ENCODE results near the gene ZBTB32. TPM values are rescaled to one million over a fixed set of nuclear protein-coding genes. Genes with fewer than 3 reads are reported as not detected.

The ZBTB32 gene
- total RNA-seq, 2 donors from 2014 or later, result not detected

- H3K36me3 ChIP-seq, result peaks cover 72% of the 10 kb centered on the region
- H3K27ac ChIP-seq, result no peak overlapping the region
- H3K4me3 ChIP-seq, result no peak overlapping the region
- ATAC-seq (ENCODE audit: insufficient number of reproducible peaks, low FRiP score, low read depth), result no peak
- no peak for TF ChIP-seq CTCF (IDR thresholded peaks at IDR 0.05)
- DNase-seq (ENCODE audit: low spot score), result no peak
- no peaks in the 10 kb centered on the region for H3K27me3 ChIP-seq (replicated peaks; ENCODE audit: insufficient read depth)
- no peaks in the 10 kb centered on the region for H3K4me1 ChIP-seq (ENCODE audit: control insufficient read depth in 1 of 2, low read depth in 2 of 2)
- no peaks in the 10 kb centered on the region for H3K9me3 ChIP-seq
Observed at GRCh38 chr19:35731779-35732405, 27.5 kb downstream of the ZBTB32 start.

- H3K9me3 ChIP-seq, result no peaks in the 10 kb centered on the region
- no peak for DNase-seq (ENCODE audit: low spot score)
- TF ChIP-seq CTCF (IDR thresholded peaks at IDR 0.05), result no peak
- H3K4me3 ChIP-seq, result no peak overlapping the region
- H3K27ac ChIP-seq, result no peak overlapping the region
- no peaks in the 10 kb centered on the region for H3K4me1 ChIP-seq (ENCODE audit: control insufficient read depth in 1 of 2, low read depth in 2 of 2)
- H3K36me3 ChIP-seq, result peaks cover 72% of the 10 kb centered on the region
- no peak for ATAC-seq (ENCODE audit: insufficient number of reproducible peaks, low FRiP score, low read depth)
- no peaks in the 10 kb centered on the region for H3K27me3 ChIP-seq (replicated peaks; ENCODE audit: insufficient read depth)
Observed at GRCh38 chr19:35732540-35733179, 28.3 kb downstream of the ZBTB32 start.

GRCh38 chr19:35733180-35734125, 29.1 kb downstream of the ZBTB32 start:
- H3K36me3 ChIP-seq, result peaks cover 70% of the 10 kb centered on the region
- no peak overlapping the region for H3K27ac ChIP-seq
- DNase-seq (ENCODE audit: low spot score) (no peak), ATAC-seq (ENCODE audit: insufficient number of reproducible peaks, low FRiP score, low read depth) (no peak)
- no peaks in the 10 kb centered on the region for H3K4me1 ChIP-seq (ENCODE audit: control insufficient read depth in 1 of 2, low read depth in 2 of 2)
- no peak overlapping the region for H3K4me3 ChIP-seq
- no peak for TF ChIP-seq CTCF (IDR thresholded peaks at IDR 0.05)
- H3K27me3 ChIP-seq (replicated peaks; ENCODE audit: insufficient read depth), result no peaks in the 10 kb centered on the region
- no peaks in the 10 kb centered on the region for H3K9me3 ChIP-seq

GRCh38 chr19:35734273-35734672, 29.9 kb downstream of the ZBTB32 start:
- DNase-seq (ENCODE audit: low spot score), result no peak
- TF ChIP-seq CTCF (IDR thresholded peaks at IDR 0.05), result no peak
- H3K4me3 ChIP-seq, result no peak overlapping the region
- no peak for ATAC-seq (ENCODE audit: insufficient number of reproducible peaks, low FRiP score, low read depth)
- H3K36me3 ChIP-seq, result peaks cover 68% of the 10 kb centered on the region
- no peaks in the 10 kb centered on the region for H3K27me3 ChIP-seq (replicated peaks; ENCODE audit: insufficient read depth)
- no peaks in the 10 kb centered on the region for H3K9me3 ChIP-seq
- H3K27ac ChIP-seq, result no peak overlapping the region
- peaks cover 0 to under 1% of the 10 kb centered on the region in 2 donors for H3K4me1 ChIP-seq (ENCODE audit: control insufficient read depth in 1 of 2, low read depth in 2 of 2)

- Histone ChIP-seq H3K4me1 (ENCODE audit: control insufficient read depth in 1 of 2, low read depth in 2 of 2) (peaks cover 0 to 7% of the 10 kb centered on the region in 2 donors), H3K27me3 (replicated peaks; ENCODE audit: insufficient read depth) (no peaks in the 10 kb centered on the region), H3K27ac (no peak overlapping the region), H3K4me3 (no peak overlapping the region), H3K9me3 (no peaks in the 10 kb centered on the region), H3K36me3 (peaks cover 62% of the 10 kb centered on the region)
- no peak for TF ChIP-seq CTCF (IDR thresholded peaks at IDR 0.05)
- DNase-seq (ENCODE audit: low spot score) (no peak), ATAC-seq (ENCODE audit: insufficient number of reproducible peaks, low FRiP score, low read depth) (no peak)
Observed at GRCh38 chr19:35734889-35735288, 30.5 kb downstream of the ZBTB32 start.

All from thoracic aorta (tissue), 2 donors.